Thyroid gland (tissue), 4 donors: ENCODE measurements around the gene CYP4X1. TPM values are rescaled to one million over a fixed set of nuclear protein-coding genes. Genes with fewer than 3 reads are reported as not detected.

ENCODE experiments used
- DNase-seq, 2 donors: peaks; one replicate each; pipeline ENCODE4 v3.0.0-alpha.2; 2019
- H3K27ac ChIP-seq, 3 donors: fragments of 200-600 bp; sonication (generic); 1 replicate in 2 of 3; 2 replicates in 1 of 3; pipeline ENCODE4 v1.5.1; 2016 to 2019; ENCODE audit warnings: mild to moderate bottlenecking in 1 of 3, moderate library complexity in 1 of 3
- H3K27me3 ChIP-seq: fragments of 200-600 bp; sonication (generic); one replicate; pipeline ENCODE4 v1.5.1; 2019
- H3K36me3 ChIP-seq, 2 donors: fragments of 200-600 bp; sonication (generic); one replicate each; pipeline ENCODE4 v1.5.1; 2016 to 2019
- H3K4me1 ChIP-seq, 2 donors: fragments of 200-600 bp; sonication (generic); one replicate each; pipeline ENCODE4 v1.5.1; 2017 to 2019
- H3K4me3 ChIP-seq, 3 donors: fragments of 200-600 bp; sonication (generic); replicated peaks in 1 of 3; 1 replicate in 2 of 3; 2 replicates in 1 of 3; pipeline ENCODE4 v1.5.1; 2016; ENCODE audit warnings: mild to moderate bottlenecking in 1 of 3
- H3K9me3 ChIP-seq: fragments of 200-600 bp; sonication (generic); one replicate; pipeline ENCODE4 v1.5.1; 2017
- POLR2A ChIP-seq, 2 donors: fragments of 450-650 bp; IDR thresholded peaks; one replicate each; pipeline ENCODE4 v1.6.1; 2017; ENCODE audit warnings: antibody characterized with exemption in 2 of 2, mild to moderate bottlenecking in 2 of 2, moderate library complexity in 1 of 2
- WGBS, 2 donors: methylation state at CpG; one replicate each; pipeline ENCODE4 v1.1.5; 2017; 5-methylcytosine and 5-hydroxymethylcytosine counted together
- intact Hi-C: fragments of 100-400 bp; cut with DNase I; formaldehyde crosslinking; loops from one replicate; pipeline ENCODE4 v1.15.1; 2023
- total RNA-seq, 4 donors: library from RNA; depleted of rRNA; stranded (reverse); fragments of >200 nt; gene quantifications; one replicate each; pipeline ENCODE4 v1.2.3, GENCODE V29; 2016
- TF ChIP-seq, protein P1 (sequence below), 6 experiments: fragments of 200-600 bp in 3 of 6; fragments of 450-650 bp in 3 of 6; sonication (generic) in 3 of 6; IDR thresholded peaks; one replicate each; pipeline ENCODE4 v1.5.1; 2016 to 2019; ENCODE audit warnings: antibody characterized with exemption in 6 of 6, mild to moderate bottlenecking in 2 of 6, inconsistent platforms in 1 of 6, moderate library complexity in 1 of 6

The CYP4X1 gene
- total RNA-seq, 4 donors from 2014 or later, result 4.3 to 8.1 (median 6.8) TPM

DNA sequence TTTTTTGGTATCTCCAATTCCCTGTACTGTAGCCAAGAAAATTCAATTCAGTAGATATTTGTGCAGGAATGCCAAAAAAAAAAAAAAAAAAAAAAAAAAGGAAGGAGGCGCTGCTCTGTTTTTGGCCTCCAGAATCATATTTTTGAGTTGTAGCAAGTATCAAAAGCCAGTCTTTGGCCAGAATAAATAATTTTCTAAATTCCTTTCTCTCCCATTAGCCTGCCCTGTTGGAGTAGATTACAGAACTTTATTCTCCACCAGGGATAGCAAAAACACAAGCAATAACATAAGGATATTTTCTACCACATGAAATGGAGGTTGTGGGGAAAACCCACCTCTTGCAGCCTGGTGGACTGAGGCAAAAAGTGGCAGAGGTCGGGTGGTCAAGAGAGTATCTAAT lies 2.4 kb upstream of the CYP4X1 start:
- intact Hi-C loops, result no loop called here
- WGBS, 2 donors, result 55 to 84% methylated on average over 2 of the region's 2 CpGs
- H3K27me3 ChIP-seq, result peaks cover 3% of the 10 kb centered on the region
- TF ChIP-seq, protein P1, sequence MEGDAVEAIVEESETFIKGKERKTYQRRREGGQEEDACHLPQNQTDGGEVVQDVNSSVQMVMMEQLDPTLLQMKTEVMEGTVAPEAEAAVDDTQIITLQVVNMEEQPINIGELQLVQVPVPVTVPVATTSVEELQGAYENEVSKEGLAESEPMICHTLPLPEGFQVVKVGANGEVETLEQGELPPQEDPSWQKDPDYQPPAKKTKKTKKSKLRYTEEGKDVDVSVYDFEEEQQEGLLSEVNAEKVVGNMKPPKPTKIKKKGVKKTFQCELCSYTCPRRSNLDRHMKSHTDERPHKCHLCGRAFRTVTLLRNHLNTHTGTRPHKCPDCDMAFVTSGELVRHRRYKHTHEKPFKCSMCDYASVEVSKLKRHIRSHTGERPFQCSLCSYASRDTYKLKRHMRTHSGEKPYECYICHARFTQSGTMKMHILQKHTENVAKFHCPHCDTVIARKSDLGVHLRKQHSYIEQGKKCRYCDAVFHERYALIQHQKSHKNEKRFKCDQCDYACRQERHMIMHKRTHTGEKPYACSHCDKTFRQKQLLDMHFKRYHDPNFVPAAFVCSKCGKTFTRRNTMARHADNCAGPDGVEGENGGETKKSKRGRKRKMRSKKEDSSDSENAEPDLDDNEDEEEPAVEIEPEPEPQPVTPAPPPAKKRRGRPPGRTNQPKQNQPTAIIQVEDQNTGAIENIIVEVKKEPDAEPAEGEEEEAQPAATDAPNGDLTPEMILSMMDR (IDR thresholded peaks at IDR 0.05), result no peak
- TF ChIP-seq POLR2A (IDR thresholded peaks at IDR 0.05), result no peak
- peaks cover 6 to 9% of the 10 kb centered on the region in 2 donors for H3K4me1 ChIP-seq
- no peak overlapping the region for H3K4me3 ChIP-seq
- no peaks in the 10 kb centered on the region for H3K9me3 ChIP-seq
- DNase-seq, result no peak
- no peaks in the 10 kb centered on the region for H3K36me3 ChIP-seq
- peak overlapping the region in 1 of 3 donors; percentile 43 for H3K27ac ChIP-seq

DNA sequence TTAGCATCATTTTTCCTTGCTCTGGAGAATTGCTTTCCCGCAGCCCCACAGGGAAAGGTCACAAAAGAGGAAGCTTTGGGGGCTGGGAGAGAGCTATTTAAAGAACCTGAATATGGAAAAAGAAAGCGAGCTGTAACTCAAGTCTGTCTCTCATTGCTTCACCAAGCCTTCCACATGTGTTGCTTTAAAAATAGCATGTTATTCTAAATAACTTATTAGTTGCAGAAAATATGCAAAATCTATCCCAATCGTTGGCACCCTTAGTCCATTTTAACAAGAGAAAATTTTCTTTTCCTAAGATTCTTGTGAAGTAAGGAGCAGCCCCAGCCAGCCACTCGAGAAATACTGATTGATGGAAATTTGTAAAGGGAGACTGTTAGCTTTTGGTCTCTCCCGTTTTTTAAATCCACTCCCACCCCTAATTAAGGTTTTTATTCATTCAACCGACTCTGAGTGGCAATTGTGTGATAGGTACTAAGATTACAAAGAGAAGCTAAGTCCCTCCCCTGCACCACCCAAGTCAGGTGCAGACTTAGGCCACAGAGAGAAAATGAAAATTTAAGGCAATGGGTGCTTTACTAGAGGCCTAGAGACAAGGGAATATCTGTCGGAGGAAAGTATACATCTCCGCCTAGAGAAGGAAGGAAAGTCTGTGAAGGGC lies 802 bp downstream of the CYP4X1 start:
- Histone ChIP-seq H3K27ac (peak overlapping the region in 2 of 3 donors; percentile 35 to 75), H3K27me3 (peaks cover 3% of the 10 kb centered on the region), H3K4me1 (peaks cover 6 to 9% of the 10 kb centered on the region in 2 donors), H3K36me3 (no peaks in the 10 kb centered on the region), H3K4me3 (no peak overlapping the region), H3K9me3 (no peaks in the 10 kb centered on the region)
- no peak for TF ChIP-seq POLR2A (IDR thresholded peaks at IDR 0.05)
- TF ChIP-seq, protein P1 (IDR thresholded peaks at IDR 0.05), result no peak
- intact Hi-C loops, result no loop called here
- WGBS, 2 donors, result 37 to 41% methylated on average over 8 of the region's 8 CpGs
- no peak for DNase-seq

DNA sequence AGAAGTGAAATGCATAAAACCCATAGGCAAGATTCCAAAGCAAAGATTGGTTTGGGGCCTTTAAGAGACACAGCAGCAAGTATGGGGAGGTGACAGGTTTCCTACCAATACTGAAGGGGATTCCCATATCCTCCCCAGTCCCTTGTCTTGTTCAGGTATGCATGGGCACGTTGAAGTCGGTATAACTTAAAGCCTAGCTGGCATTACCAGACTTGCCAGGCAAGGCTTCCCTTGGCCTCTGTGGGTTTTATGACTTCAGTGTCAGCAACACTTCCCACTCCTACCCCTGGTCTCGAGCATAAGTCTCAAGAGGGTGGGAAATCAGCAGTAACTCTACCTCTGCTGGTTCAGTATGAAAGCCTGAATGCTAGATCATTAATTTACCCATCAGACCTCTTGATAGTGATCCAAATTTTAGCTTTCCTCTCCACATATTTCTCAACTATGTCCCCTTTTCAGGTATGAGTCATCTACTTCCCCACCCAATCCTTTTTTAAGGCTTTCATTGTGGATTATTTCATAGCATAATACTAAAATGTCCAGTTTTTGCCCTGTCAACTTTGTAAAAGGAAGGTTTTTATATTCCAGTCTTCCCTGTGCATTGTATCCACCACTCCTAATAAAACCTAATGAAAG lies 6.8 kb downstream of the CYP4X1 start:
- intact Hi-C loops, result no loop called here
- Histone ChIP-seq H3K9me3 (no peaks in the 10 kb centered on the region), H3K4me3 (no peak overlapping the region), H3K36me3 (no peaks in the 10 kb centered on the region), H3K4me1 (peaks cover 0 to 4% of the 10 kb centered on the region in 2 donors), H3K27me3 (no peaks in the 10 kb centered on the region), H3K27ac (peak overlapping the region in 2 of 3 donors; percentile 34 to 35)
- TF ChIP-seq, protein P1 (IDR thresholded peaks at IDR 0.05), result no peak
- no peak for TF ChIP-seq POLR2A (IDR thresholded peaks at IDR 0.05)
- DNase-seq, result no peak
- 72 to 78% methylated on average over 3 of the region's 3 CpGs for WGBS, 2 donors

DNA sequence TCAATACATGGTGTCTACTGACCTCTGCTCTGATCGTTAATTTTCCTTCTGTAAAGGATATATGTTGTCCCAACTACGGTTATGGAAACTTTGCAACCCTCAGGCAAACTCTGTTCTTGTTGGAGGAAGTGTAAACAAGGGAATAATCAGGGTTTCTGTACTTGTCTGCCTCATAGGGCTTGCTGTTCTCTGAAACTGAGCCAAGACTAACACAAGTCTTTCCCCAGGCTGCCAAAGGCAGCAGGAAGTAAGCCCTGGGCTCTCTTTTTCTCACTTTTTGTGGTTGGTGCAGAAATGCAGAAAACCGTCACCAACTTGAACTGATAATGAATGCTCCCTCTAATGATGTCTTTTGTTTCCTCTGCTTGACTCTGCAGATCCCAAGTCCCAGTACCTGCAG lies 7.6 kb downstream of the CYP4X1 start:
- H3K9me3 ChIP-seq, result no peaks in the 10 kb centered on the region
- no peak overlapping the region for H3K4me3 ChIP-seq
- intact Hi-C loops, result no loop called here
- H3K27ac ChIP-seq, result peak overlapping the region in 2 of 3 donors; percentile 34 to 35
- peaks cover 0 to 4% of the 10 kb centered on the region in 2 donors for H3K4me1 ChIP-seq
- no peaks in the 10 kb centered on the region for H3K27me3 ChIP-seq
- no peaks in the 10 kb centered on the region for H3K36me3 ChIP-seq
- TF ChIP-seq, protein P1 (IDR thresholded peaks at IDR 0.05), result no peak
- no peak for TF ChIP-seq POLR2A (IDR thresholded peaks at IDR 0.05)
- WGBS, 2 donors, result 55 to 64% methylated on average over 3 of the region's 3 CpGs
- DNase-seq, result no peak

DNA sequence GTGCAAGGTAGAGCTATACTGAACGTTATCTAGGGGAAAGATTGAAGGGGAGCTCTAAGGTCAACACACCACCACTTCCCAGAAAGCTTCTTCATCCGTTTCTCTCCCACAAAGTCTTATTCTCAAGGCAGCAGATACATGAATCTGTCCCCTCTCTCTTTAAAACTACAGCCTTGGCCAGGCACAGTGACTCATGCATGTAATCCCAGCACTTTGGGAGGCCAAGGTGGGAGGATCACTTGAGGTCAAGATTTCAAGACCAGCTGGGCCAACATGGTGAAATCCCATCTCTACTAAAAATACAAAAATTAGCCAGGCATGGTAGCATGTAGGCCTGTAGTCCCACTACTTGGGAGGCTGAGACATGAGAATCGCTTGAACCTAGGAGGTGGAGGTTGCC lies 8.1 kb downstream of the CYP4X1 start:
- no peak overlapping the region for H3K4me3 ChIP-seq
- H3K9me3 ChIP-seq, result no peaks in the 10 kb centered on the region
- no peak for DNase-seq
- WGBS, 2 donors, result 81 to 82% methylated on average over 3 of the region's 3 CpGs
- H3K4me1 ChIP-seq, result peaks cover 0 to 4% of the 10 kb centered on the region in 2 donors
- H3K27ac ChIP-seq, result no peak overlapping the region
- no peaks in the 10 kb centered on the region for H3K27me3 ChIP-seq
- intact Hi-C loops, result no loop called here
- TF ChIP-seq, protein P1 (IDR thresholded peaks at IDR 0.05), result no peak
- no peak for TF ChIP-seq POLR2A (IDR thresholded peaks at IDR 0.05)
- no peaks in the 10 kb centered on the region for H3K36me3 ChIP-seq
